Epithelial cell of esophagus (primary cell): ENCODE results near the gene RSL24D1.

Source experiments
- DNase-seq: peaks from one replicate; pipeline ENCODE4 v3.0.0; 2010; ENCODE audit warnings: low read depth
- H3K4me3 ChIP-seq: 2 replicates; pipeline ENCODE4 v1.5.1; 2011; ENCODE audit warnings: mild to moderate bottlenecking, low read length, control low read depth
- CTCF ChIP-seq: IDR thresholded peaks from 2 replicates; pipeline ENCODE4 v1.5.1; 2011; ENCODE audit warnings: low read depth, mild to moderate bottlenecking, low read length, control low read depth, inconsistent platforms; ENCODE audit not compliant: insufficient read depth; ENCODE audit errors: missing control alignments

RSL24D1 gene

DNA sequence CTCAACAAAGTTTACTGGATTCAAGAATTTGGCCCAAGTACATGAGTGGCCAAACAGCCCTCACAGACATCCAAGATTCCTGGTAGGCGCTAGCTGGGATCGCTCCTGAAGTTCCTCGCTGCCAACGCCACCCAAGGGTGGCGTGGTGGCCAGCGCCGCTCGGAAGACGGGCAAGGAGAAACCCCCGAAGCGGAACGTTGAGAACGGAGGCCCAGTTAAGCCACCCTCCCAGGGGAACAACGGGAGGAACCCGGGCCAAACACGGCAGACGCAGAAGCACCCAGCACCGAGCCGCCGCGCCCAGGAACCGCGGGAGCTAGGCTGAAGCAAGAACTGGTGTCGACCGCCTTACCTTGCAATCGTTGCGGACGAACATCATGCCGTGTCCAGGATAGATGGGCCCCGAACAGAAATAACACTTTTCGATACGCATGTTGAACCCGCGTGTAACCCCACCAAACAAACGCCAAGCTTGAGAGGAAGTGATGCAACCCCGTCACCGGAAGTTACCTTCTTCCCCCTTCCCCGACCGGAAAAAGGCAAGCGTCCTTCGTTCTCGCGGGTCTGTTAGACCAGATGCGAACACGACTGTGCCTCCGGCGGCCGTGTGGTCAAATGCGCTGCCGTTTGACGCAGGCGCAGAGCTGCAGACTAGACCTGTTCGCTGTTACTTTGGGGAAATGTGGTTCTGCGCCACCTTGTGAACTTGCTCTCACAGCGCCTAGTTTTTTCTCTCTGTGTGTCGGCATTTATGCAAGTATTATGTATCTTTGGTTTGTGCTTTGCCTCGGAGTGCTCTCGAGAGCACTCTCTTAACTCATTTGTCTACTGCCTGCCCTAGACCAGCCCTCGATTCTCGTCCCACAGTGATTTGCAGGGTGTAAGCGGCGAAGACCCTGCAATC is at the start of gene RSL24D1:
RSL24D1 (minus strand) TSS at position 484 of the 904 bp plus-strand sequence; CDS start at position 433, 51 bp downstream.
- peak; percentile 55 for TF ChIP-seq CTCF
- peak; percentile 100 for DNase-seq
- H3K4me3 ChIP-seq = peak within 1 kb of the TSS; percentile 89

GRCh38 chr15:55245059-55245458 is 48.3 kb upstream of the RSL24D1 start:
- no peak for TF ChIP-seq CTCF
- no peak overlapping the region for H3K4me3 ChIP-seq
- no peak for DNase-seq

- TF ChIP-seq CTCF = no peak
- DNase-seq = peak; percentile 23
- no peak overlapping the region for H3K4me3 ChIP-seq
Measured at GRCh38 chr15:55241891-55242290, 45.1 kb upstream of the RSL24D1 start.

DNA sequence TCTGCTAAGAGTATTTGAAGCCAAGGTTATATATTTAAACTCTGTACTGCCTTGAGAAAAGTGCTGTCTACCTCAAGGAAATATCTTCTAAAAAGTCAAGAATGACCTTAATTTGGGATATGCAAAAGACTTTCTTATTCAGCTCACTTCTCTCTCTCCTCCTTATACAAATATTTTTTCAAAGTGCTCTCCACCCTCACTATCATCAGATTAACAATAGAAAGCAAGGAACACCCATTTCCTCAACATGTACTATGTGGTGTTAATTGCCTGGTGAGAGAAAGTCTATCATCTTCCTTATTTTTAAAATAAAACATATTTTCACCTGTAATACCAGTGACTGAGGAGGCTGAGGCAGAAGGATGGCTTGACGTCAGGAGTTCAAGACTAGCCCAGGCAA is 44.4 kb upstream of the RSL24D1 start:
- DNase-seq = no peak
- H3K4me3 ChIP-seq = no peak overlapping the region
- no peak for TF ChIP-seq CTCF

DNA sequence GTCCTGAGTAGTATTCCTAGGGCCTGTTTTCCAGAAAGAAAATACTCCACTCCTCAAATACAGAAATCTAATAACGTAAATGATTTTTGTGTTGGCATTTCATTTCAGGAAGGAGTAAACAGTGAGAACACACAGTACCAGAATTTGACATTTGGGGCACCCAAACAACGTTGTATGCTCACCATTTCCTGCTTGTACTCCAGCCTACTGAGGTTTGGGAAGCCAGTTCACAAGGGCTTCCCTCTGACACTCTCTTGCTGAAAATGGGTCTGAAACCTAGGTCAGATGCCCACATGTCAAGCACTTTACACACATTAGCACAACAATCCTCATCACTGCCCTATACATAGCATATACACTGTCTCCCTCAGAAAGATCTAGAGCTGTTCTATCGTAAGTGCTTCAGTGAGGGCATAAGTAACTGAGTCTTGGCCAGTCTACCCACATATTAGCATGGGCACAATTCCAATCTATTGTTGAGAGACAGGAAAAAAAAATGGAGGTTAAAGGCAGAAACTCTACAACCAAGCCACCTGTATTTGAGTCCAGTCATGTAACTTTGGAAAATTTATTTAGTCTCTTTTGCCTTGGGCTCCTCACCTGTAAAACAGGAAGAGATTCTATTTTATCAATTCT is 43.5 kb upstream of the RSL24D1 start:
- no peak for DNase-seq
- H3K4me3 ChIP-seq = no peak overlapping the region
- TF ChIP-seq CTCF = no peak

- no peak overlapping the region for H3K4me3 ChIP-seq
Measured at GRCh38 chr15:55239440-55240124, 42.8 kb upstream of the RSL24D1 start.

More at GRCh38 chr15:55239440-55240124, 42.8 kb upstream of the RSL24D1 start:
- TF ChIP-seq CTCF = no peak
- DNase-seq = no peak
